ENCODE results near the gene RPL9.
"Not testable (repeated sequence)": the region's sequence is repeated elsewhere in the genome, so short reads cannot be mapped to it uniquely, and the experiment has no call there.

The RPL9 gene

GRCh38 chr4:39435659-39436563, 22.8 kb downstream of the RPL9 start:
- no peak overlapping the region for H3K4me3 ChIP-seq (ENCODE audit: low read depth, low read length)
- H3K36me3 ChIP-seq (ENCODE audit: control insufficient read depth, insufficient read depth, low read length): no peaks in the 10 kb centered on the region
- no peaks in the 10 kb centered on the region for H3K4me1 ChIP-seq (ENCODE audit: control insufficient read depth, insufficient read depth, low read length)
- no peaks in the 10 kb centered on the region for H3K9me3 ChIP-seq (ENCODE audit: control insufficient read depth, insufficient read depth, low read length)
- H3K9ac ChIP-seq (ENCODE audit: low read depth, low read length): no peak overlapping the region
- no peaks in the 10 kb centered on the region for H3K27me3 ChIP-seq (ENCODE audit: control insufficient read depth, insufficient read depth, low read length)

- Histone ChIP-seq H3K9me3 (ENCODE audit: control insufficient read depth, insufficient read depth, low read length) (no peaks in the 10 kb centered on the region), H3K27me3 (ENCODE audit: control insufficient read depth, insufficient read depth, low read length) (no peaks in the 10 kb centered on the region), H3K9ac (ENCODE audit: low read depth, low read length) (no peak overlapping the region), H3K4me3 (ENCODE audit: low read depth, low read length) (no peak overlapping the region), H3K4me1 (ENCODE audit: control insufficient read depth, insufficient read depth, low read length) (no peaks in the 10 kb centered on the region), H3K36me3 (ENCODE audit: control insufficient read depth, insufficient read depth, low read length) (no peaks in the 10 kb centered on the region)
Observed at GRCh38 chr4:39433878-39434492, 24.7 kb downstream of the RPL9 start.

GRCh38 chr4:39429476-39430334, 29.0 kb downstream of the RPL9 start:
- no peak overlapping the region for H3K9ac ChIP-seq (ENCODE audit: low read depth, low read length)
- H3K4me3 ChIP-seq (ENCODE audit: low read depth, low read length): no peak overlapping the region
- H3K4me1 ChIP-seq (ENCODE audit: control insufficient read depth, insufficient read depth, low read length): no peaks in the 10 kb centered on the region
- no peaks in the 10 kb centered on the region for H3K9me3 ChIP-seq (ENCODE audit: control insufficient read depth, insufficient read depth, low read length)
- H3K36me3 ChIP-seq (ENCODE audit: control insufficient read depth, insufficient read depth, low read length): no peaks in the 10 kb centered on the region
- no peaks in the 10 kb centered on the region for H3K27me3 ChIP-seq (ENCODE audit: control insufficient read depth, insufficient read depth, low read length)

GRCh38 chr4:39427520-39428114, 31.1 kb downstream of the RPL9 start:
- no peaks in the 10 kb centered on the region for H3K27me3 ChIP-seq (ENCODE audit: control insufficient read depth, insufficient read depth, low read length)
- H3K9ac ChIP-seq (ENCODE audit: low read depth, low read length): no peak overlapping the region
- H3K36me3 ChIP-seq (ENCODE audit: control insufficient read depth, insufficient read depth, low read length): no peaks in the 10 kb centered on the region
- no peak overlapping the region for H3K4me3 ChIP-seq (ENCODE audit: low read depth, low read length)
- no peaks in the 10 kb centered on the region for H3K4me1 ChIP-seq (ENCODE audit: control insufficient read depth, insufficient read depth, low read length)
- H3K9me3 ChIP-seq (ENCODE audit: control insufficient read depth, insufficient read depth, low read length): no peaks in the 10 kb centered on the region

GRCh38 chr4:39426728-39427127, 32.0 kb downstream of the RPL9 start:
- no peaks in the 10 kb centered on the region for H3K9me3 ChIP-seq (ENCODE audit: control insufficient read depth, insufficient read depth, low read length)
- no peaks in the 10 kb centered on the region for H3K27me3 ChIP-seq (ENCODE audit: control insufficient read depth, insufficient read depth, low read length)
- H3K4me3 ChIP-seq (ENCODE audit: low read depth, low read length): no peak overlapping the region
- H3K9ac ChIP-seq (ENCODE audit: low read depth, low read length): no peak overlapping the region
- H3K4me1 ChIP-seq (ENCODE audit: control insufficient read depth, insufficient read depth, low read length): no peaks in the 10 kb centered on the region
- no peaks in the 10 kb centered on the region for H3K36me3 ChIP-seq (ENCODE audit: control insufficient read depth, insufficient read depth, low read length)

GRCh38 chr4:39425297-39425696, 33.4 kb downstream of the RPL9 start:
- H3K9me3 ChIP-seq (ENCODE audit: control insufficient read depth, insufficient read depth, low read length); H3K36me3 ChIP-seq (ENCODE audit: control insufficient read depth, insufficient read depth, low read length); H3K4me1 ChIP-seq (ENCODE audit: control insufficient read depth, insufficient read depth, low read length); H3K9ac ChIP-seq (ENCODE audit: low read depth, low read length); H3K4me3 ChIP-seq (ENCODE audit: low read depth, low read length); H3K27me3 ChIP-seq (ENCODE audit: control insufficient read depth, insufficient read depth, low read length): not testable (repeated sequence)

- no peaks in the 10 kb centered on the region for H3K27me3 ChIP-seq (ENCODE audit: control insufficient read depth, insufficient read depth, low read length)
Observed at GRCh38 chr4:39422247-39422646, 36.5 kb downstream of the RPL9 start.

GRCh38 chr4:39415678-39416283, 42.9 kb downstream of the RPL9 start:
- H3K9me3 ChIP-seq (ENCODE audit: control insufficient read depth, insufficient read depth, low read length): no peaks in the 10 kb centered on the region
- no peaks in the 10 kb centered on the region for H3K27me3 ChIP-seq (ENCODE audit: control insufficient read depth, insufficient read depth, low read length)
- H3K4me3 ChIP-seq (ENCODE audit: low read depth, low read length): no peak overlapping the region
- H3K9ac ChIP-seq (ENCODE audit: low read depth, low read length): no peak overlapping the region
- H3K36me3 ChIP-seq (ENCODE audit: control insufficient read depth, insufficient read depth, low read length): no peaks in the 10 kb centered on the region
- no peaks in the 10 kb centered on the region for H3K4me1 ChIP-seq (ENCODE audit: control insufficient read depth, insufficient read depth, low read length)

More at GRCh38 chr4:39422247-39422646, 36.5 kb downstream of the RPL9 start:
- H3K4me3 ChIP-seq (ENCODE audit: low read depth, low read length): no peak overlapping the region
- H3K9ac ChIP-seq (ENCODE audit: low read depth, low read length): no peak overlapping the region
- no peaks in the 10 kb centered on the region for H3K36me3 ChIP-seq (ENCODE audit: control insufficient read depth, insufficient read depth, low read length)
- H3K4me1 ChIP-seq (ENCODE audit: control insufficient read depth, insufficient read depth, low read length): no peaks in the 10 kb centered on the region
- H3K9me3 ChIP-seq (ENCODE audit: control insufficient read depth, insufficient read depth, low read length): no peaks in the 10 kb centered on the region

GRCh38 chr4:39411561-39411960, 47.2 kb downstream of the RPL9 start:
- H3K27me3 ChIP-seq (ENCODE audit: control insufficient read depth, insufficient read depth, low read length); H3K4me1 ChIP-seq (ENCODE audit: control insufficient read depth, insufficient read depth, low read length); H3K9ac ChIP-seq (ENCODE audit: low read depth, low read length); H3K9me3 ChIP-seq (ENCODE audit: control insufficient read depth, insufficient read depth, low read length); H3K36me3 ChIP-seq (ENCODE audit: control insufficient read depth, insufficient read depth, low read length); H3K4me3 ChIP-seq (ENCODE audit: low read depth, low read length): not testable (repeated sequence)

- H3K4me1 ChIP-seq (ENCODE audit: control insufficient read depth, insufficient read depth, low read length): no peaks in the 10 kb centered on the region
- no peaks in the 10 kb centered on the region for H3K27me3 ChIP-seq (ENCODE audit: control insufficient read depth, insufficient read depth, low read length)
- H3K9me3 ChIP-seq (ENCODE audit: control insufficient read depth, insufficient read depth, low read length): no peaks in the 10 kb centered on the region
- no peak overlapping the region for H3K9ac ChIP-seq (ENCODE audit: low read depth, low read length)
- no peak overlapping the region for H3K4me3 ChIP-seq (ENCODE audit: low read depth, low read length)
- H3K36me3 ChIP-seq (ENCODE audit: control insufficient read depth, insufficient read depth, low read length): no peaks in the 10 kb centered on the region
Observed at GRCh38 chr4:39410415-39410814, 48.3 kb downstream of the RPL9 start.

- Histone ChIP-seq H3K36me3 (ENCODE audit: control insufficient read depth, insufficient read depth, low read length) (no peaks in the 10 kb centered on the region), H3K4me1 (ENCODE audit: control insufficient read depth, insufficient read depth, low read length) (no peaks in the 10 kb centered on the region), H3K9ac (ENCODE audit: low read depth, low read length) (no peak overlapping the region), H3K9me3 (ENCODE audit: control insufficient read depth, insufficient read depth, low read length) (no peaks in the 10 kb centered on the region), H3K27me3 (ENCODE audit: control insufficient read depth, insufficient read depth, low read length) (no peaks in the 10 kb centered on the region), H3K4me3 (ENCODE audit: low read depth, low read length) (no peak overlapping the region)
Observed at GRCh38 chr4:39407584-39407885, 51.2 kb downstream of the RPL9 start.

All from iPS-15b (cell line).